Measurements from ENCODE around the gene DBX2.
"Not testable (repeated sequence)": the region's sequence is repeated elsewhere in the genome, so short reads cannot be mapped to it uniquely, and the experiment has no call there.

The DBX2 gene

DNA sequence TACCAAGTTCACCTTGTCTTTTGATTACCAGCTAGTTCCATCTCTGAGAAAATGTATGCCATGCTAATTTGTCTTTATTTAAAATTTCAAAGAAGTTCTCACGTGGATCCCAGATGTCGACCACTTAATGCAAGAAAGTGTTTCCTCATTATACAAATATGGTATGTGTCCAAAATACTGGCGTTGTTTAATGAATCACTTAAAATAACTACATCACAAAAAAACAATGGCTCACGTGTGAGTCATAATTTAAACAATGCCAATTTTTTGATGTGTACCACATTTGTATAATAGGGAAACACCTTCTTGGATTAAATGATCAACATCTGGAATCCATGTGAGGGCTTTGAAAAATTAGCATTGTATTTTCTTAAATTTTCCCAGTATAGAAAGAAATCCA is 40.8 kb downstream of the DBX2 start:
- no peak for DNase-seq (ENCODE audit: low spot score)

DNA sequence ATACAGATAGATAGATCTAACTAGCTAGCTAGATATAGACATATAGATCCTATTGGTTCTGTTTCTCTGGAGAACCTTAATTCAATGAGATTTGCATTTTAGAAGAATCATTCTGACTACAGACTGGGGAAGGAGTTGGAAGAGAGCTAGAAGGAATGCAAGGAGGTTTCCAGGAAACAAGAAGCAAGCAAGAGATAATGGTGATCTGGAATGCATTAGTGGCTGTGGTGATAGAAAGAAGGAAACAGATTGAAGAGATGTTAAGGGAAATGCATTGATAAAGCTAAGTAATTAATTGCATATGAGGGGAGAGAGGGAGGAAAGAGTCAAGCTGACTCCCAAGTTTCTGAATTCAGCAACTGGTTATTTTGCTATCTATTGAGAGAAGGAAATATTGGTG is 42.7 kb downstream of the DBX2 start:
- no peak for DNase-seq (ENCODE audit: low spot score)

DNA sequence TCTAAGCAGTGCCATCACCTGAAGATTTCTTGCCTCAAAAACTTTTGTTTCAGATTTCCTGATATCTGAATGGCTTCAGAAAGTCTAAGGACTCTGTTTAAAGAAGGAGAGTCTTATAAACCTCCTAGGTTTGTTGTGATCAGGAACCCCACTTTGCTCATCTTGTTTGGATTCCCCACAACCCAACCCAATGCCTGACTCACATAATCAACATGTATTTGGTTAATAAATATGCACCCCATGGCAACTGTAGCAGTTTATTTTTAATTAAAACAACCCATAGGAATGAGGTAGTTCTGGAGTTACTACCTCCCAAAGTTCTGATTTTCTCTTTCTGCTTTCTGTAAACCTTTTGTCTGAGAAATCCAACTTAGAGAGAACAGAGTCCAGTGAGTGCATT is 51.5 kb downstream of the DBX2 start:
- DNase-seq (ENCODE audit: low spot score): no peak

DNA sequence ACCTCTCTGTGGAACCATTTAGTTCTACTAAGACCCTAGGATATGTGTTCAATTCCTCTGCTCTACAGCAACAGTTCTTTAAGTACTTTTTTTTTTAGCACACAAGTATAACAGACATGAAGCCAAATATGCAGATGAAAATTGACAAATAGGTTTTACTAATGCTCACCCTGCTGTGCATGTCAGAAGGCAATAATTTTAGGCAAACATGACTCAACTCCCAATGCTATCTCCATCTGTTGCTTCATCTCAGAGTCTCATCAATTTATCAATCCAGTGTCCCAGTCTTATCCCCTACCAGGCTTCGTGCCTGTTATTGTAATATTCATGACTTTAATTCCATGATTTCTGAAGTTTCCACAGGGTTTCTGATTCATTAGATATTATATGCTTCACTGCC is 57.7 kb downstream of the DBX2 start:
- no peak for DNase-seq (ENCODE audit: low spot score)

DNA sequence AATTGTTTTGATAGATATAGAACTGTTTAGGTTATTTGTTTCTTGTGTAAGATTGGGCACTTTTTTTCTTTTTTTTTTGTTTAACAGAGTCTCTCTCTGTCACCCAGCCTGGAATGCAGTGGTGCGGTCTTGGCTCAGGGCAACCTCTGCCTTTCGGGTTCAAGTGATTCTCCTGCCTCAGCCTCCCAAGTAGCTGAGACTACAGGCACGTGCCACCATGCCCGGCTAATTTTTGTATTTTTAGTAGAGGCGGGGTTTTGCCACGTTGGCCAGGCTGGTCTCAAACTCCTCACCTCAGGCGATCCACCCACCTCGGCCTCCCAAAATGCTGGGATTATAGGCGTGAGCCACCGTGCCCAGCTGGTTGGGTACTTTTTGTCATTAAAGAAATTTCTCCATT is 66.0 kb downstream of the DBX2 start:
- DNase-seq (ENCODE audit: low spot score): not testable (repeated sequence)

DNA sequence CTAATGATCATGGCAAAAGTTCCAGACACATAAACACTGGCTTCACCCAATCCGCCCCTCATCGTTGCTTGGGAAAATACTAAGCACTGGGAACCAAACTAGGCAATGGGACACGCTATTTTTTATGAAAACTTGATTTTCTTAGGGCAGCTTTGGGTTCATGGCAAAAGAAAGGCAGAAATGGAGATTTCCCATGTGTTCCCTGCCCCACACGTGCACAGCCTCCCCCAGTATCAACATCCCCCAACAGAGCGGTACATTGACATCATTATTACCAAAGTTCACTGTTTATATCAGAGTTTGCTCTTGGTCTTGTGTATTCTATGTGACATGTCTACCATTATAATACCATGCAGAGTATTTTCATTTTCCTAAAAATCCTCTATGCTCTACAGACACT is 71.0 kb downstream of the DBX2 start:
- no peak for DNase-seq (ENCODE audit: low spot score)

DNA sequence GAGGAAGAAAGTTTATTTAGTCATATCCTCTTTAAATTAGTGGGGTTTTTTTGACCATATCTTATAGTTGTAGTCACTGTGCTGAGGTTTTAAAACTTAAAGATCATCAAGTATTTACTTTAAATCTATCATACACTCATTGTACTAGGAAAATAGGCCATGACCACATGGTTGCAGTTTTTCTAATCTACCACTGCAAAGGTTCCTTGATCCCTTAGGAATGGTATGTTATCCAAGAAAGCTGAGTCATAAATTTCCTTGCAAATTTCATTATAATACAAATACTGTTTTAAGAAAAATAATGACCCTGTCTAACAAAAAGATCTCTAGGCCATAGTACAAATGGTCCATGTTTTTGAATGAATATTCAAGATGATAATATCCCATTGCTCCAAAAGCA is 74.7 kb downstream of the DBX2 start:
- DNase-seq (ENCODE audit: low spot score): no peak

DNA sequence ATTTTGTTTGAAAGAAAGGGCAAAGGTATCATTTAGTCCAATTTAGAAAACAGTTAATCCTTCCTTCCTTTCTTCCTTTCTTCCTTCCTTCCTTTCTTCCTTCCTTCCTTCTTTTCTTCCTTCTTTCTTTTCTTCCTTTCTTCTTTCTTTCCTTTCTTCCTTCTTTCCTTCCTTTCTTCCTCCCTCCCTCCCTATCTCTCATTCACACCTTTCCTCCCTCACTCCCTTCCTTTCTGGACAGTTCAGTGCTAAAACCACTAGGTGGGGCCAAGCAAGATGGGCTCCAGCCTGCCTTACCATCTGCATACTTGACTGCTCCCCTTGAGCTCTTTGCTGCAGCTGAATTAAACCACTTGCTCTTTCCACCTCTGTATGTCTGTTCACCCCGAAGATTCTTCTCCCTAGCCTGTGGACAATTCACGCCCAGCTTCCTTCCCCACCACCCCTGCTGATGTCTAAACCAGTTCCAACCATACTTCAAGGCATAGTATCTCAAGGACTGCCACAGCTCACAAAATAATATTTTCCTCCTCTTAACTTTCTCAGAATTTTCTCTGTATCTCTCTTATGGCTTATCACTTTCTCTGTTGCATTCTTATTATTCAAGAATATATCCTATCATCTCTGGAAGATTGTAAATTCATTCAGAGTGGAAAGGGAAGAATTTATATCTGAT is 78.0 kb downstream of the DBX2 start:
- DNase-seq (ENCODE audit: low spot score): peak; percentile 22

DNA sequence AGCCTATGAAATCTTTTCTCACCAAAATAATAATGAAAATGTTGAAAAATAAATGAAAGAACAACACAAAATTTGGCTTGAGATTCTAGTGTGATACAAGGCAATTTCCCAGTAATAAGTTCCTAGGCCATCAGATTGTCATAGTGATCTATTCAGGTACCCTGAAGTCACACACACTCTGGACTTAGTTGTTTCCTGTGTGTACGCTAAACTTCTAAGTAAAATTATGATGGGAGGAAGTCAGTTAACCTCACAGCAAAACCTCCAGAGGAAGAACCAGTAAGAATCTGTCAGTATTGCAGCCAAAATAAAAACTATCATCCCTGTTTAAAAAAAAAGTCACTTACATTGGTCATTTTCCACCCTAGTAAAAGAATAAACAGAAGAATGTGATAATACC is 81.9 kb downstream of the DBX2 start:
- DNase-seq (ENCODE audit: low spot score): no peak

Data from SW480 (cell line).